Epithelial cell of esophagus (primary cell): Measurements from ENCODE around the gene MCMBP.
A peak's percentile ranks its signal among the peaks of the same experiment; 100 is the strongest.

Source experiments
- DNase-seq: peaks from one replicate; pipeline ENCODE4 v3.0.0; 2010; ENCODE audit warnings: low read depth
- H3K4me3 ChIP-seq: 2 replicates; pipeline ENCODE4 v1.5.1; 2011; ENCODE audit warnings: mild to moderate bottlenecking, low read length, control low read depth
- CTCF ChIP-seq: IDR thresholded peaks from 2 replicates; pipeline ENCODE4 v1.5.1; 2011; ENCODE audit warnings: low read depth, mild to moderate bottlenecking, low read length, control low read depth, inconsistent platforms; ENCODE audit not compliant: insufficient read depth; ENCODE audit errors: missing control alignments

Gene MCMBP

GRCh38 chr10:119782981-119783664 lies 89.5 kb downstream of the MCMBP start:
- DNase-seq = no peak
- no peak for TF ChIP-seq CTCF

GRCh38 chr10:119781498-119781897 lies 91.1 kb downstream of the MCMBP start:
- DNase-seq = no peak
- TF ChIP-seq CTCF = no peak
- H3K4me3 ChIP-seq = no peak overlapping the region

More at GRCh38 chr10:119782981-119783664, 89.5 kb downstream of the MCMBP start:
- H3K4me3 ChIP-seq = no peak overlapping the region

GRCh38 chr10:119780879-119781480 lies 91.7 kb downstream of the MCMBP start:
- TF ChIP-seq CTCF = no peak
- no peak overlapping the region for H3K4me3 ChIP-seq
- peak; percentile 17 for DNase-seq
